BE2C (cell line): ENCODE data around the gene MYO5B.

Source experiments
- DNase-seq: peaks from one replicate; pipeline ENCODE4 v3.0.0-alpha.2; 2020
- H3K27me3 ChIP-seq: fragments of 250-450 bp; sonication (Bioruptor Pico); 2 replicates; pipeline ENCODE4 v1.5.1; 2020; ENCODE audit warnings: mild to moderate bottlenecking
- H3K36me3 ChIP-seq: fragments of 250-450 bp; sonication (Bioruptor Pico); 2 replicates; pipeline ENCODE4 v1.5.1; 2020; ENCODE audit warnings: mild to moderate bottlenecking
- H3K4me1 ChIP-seq: fragments of 250-450 bp; sonication (Bioruptor Pico); 2 replicates; pipeline ENCODE4 v1.5.1; 2020
- H3K4me3 ChIP-seq: 2 replicates; pipeline ENCODE4 v1.5.1; 2011; ENCODE audit warnings: low read depth, low read length
- H3K9me3 ChIP-seq: fragments of 250-450 bp; sonication (Bioruptor Pico); 2 replicates; pipeline ENCODE4 v1.5.1; 2020
- TF ChIP-seq, protein P1 (sequence below): IDR thresholded peaks from 2 replicates; pipeline ENCODE4 v1.5.1; 2012; ENCODE audit warnings: mild to moderate bottlenecking, low read depth, low read length

The MYO5B gene

DNA sequence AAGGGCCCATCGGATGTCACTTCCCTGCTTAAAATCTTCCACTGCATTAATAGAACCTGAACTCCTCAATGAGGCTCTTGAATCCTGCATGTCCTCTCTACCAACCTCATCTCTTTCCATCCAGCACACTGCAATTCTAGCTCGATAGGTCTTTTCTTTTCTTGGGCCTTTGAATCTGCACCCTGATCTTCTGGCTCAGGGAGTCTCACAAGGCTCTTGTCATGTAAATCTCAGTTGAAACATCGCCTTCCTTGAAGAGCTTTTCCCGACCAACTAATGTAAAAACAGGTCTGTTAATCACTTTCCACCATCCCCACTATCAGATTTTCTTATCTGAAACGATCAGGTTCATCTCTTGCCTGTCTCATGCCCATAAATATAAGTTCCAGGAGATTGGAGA lies 120.5 kb downstream of the MYO5B start:
- no peak overlapping the region for H3K4me3 ChIP-seq
- no peaks in the 10 kb centered on the region for H3K9me3 ChIP-seq
- DNase-seq = no peak
- no peaks in the 10 kb centered on the region for H3K36me3 ChIP-seq
- no peaks in the 10 kb centered on the region for H3K4me1 ChIP-seq
- TF ChIP-seq, protein P1, sequence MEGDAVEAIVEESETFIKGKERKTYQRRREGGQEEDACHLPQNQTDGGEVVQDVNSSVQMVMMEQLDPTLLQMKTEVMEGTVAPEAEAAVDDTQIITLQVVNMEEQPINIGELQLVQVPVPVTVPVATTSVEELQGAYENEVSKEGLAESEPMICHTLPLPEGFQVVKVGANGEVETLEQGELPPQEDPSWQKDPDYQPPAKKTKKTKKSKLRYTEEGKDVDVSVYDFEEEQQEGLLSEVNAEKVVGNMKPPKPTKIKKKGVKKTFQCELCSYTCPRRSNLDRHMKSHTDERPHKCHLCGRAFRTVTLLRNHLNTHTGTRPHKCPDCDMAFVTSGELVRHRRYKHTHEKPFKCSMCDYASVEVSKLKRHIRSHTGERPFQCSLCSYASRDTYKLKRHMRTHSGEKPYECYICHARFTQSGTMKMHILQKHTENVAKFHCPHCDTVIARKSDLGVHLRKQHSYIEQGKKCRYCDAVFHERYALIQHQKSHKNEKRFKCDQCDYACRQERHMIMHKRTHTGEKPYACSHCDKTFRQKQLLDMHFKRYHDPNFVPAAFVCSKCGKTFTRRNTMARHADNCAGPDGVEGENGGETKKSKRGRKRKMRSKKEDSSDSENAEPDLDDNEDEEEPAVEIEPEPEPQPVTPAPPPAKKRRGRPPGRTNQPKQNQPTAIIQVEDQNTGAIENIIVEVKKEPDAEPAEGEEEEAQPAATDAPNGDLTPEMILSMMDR = no peak
- H3K27me3 ChIP-seq = no peaks in the 10 kb centered on the region

DNA sequence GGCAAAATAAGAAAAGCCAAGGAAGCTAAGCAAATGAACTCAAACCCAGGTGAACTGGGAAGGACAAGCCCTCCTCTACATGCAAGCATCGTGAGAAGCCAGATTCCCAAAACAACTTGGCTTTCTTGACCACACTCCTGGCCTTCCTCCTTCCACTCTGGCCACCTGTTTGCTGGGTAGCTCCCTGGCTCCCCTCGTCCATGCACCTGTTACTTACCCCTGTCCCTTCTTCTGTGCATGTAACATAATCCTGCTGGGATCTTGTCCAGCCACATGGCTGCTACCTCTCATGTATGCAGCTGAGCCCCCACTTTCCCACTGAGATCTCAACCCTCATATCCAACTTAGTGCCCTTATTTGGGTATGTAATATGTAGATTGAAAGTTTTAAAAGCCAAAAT lies 121.6 kb downstream of the MYO5B start:
- Histone ChIP-seq H3K4me3 (no peak overlapping the region), H3K9me3 (no peaks in the 10 kb centered on the region), H3K36me3 (no peaks in the 10 kb centered on the region), H3K27me3 (no peaks in the 10 kb centered on the region), H3K4me1 (no peaks in the 10 kb centered on the region)
- no peak for DNase-seq
- TF ChIP-seq, protein P1 = no peak

DNA sequence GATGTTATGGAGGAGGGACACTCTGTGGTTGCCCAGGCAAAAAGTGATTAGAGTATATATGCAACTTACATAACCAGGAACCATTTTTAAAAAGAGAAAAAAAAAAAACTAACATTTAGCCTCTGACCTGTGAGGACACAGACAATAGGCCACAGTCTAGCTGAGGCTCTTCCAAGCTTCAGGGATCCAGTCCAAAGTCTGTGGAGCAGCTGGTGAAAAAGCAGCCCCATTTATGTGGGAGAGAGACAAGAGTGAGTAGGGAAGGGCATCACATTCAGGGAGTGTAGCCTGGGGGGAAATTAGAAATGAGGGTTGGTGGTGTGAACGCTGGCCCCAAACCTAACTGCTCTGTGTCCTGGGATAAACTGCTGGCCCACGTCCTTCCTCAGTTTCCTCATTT lies 122.8 kb downstream of the MYO5B start:
- TF ChIP-seq, protein P1 = no peak
- H3K27me3 ChIP-seq = no peaks in the 10 kb centered on the region
- no peak overlapping the region for H3K4me3 ChIP-seq
- H3K4me1 ChIP-seq = no peaks in the 10 kb centered on the region
- H3K9me3 ChIP-seq = no peaks in the 10 kb centered on the region
- DNase-seq = no peak
- no peaks in the 10 kb centered on the region for H3K36me3 ChIP-seq

DNA sequence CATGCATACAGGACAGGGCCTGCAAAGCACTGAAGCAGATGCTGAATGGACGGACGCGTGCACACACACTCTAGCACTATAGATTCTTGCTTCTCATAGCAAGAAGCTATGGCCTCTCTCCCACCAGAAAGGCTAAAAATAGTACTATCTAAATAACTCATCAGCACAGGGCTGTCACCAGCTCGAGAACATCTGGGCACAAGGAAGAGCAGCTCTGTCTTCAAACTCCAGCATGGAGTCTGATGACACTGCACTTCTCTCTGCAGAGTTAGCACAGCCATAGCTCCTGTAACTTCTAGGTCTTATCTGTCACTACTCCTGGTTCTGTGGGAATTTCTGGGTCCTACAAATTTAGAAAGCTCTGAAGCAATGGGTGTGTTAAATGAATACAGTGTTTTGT lies 123.5 kb downstream of the MYO5B start:
- Histone ChIP-seq H3K36me3 (no peaks in the 10 kb centered on the region), H3K9me3 (no peaks in the 10 kb centered on the region), H3K4me1 (no peaks in the 10 kb centered on the region), H3K4me3 (no peak overlapping the region), H3K27me3 (no peaks in the 10 kb centered on the region)
- TF ChIP-seq, protein P1 = no peak
- no peak for DNase-seq

DNA sequence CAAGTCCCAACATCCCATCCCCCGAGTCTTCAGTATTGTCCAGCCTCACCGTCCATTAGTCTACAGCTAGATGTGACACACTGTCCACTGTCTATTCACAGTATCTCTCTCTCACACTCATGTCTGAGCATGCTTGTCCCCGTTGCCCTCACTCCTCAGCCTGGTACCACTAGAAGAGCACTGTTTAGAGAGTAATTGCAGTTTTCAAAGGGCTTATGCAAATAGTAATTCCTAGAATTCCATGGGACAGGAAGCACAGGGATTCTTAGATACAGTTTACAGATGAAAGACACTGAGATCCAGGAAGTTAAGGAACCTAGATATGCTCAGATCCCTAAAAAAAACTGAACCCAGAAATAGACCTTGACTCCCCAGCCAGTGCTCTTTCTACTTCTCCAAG lies 125.5 kb downstream of the MYO5B start:
- H3K9me3 ChIP-seq = no peaks in the 10 kb centered on the region

DNA sequence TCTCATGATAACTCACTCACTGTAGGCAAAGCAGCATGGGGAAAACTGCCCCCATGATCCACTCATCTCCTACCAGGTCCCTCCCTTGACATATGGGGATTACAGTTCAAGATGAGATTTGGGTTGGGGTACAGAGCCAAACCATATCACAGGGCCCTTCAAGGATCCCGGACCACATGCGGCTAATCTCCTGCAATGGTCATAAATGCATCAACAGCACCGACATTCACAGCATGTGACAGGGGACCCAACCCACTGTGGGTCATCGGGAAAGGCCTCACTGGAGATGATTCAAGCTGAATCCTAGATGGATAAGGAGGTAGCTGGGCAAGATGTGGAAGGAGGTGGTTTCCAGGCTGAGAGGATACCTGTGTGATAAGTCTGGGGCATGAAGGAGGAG lies 129.4 kb downstream of the MYO5B start:
- TF ChIP-seq, protein P1 = no peak

More for the DNA sequence above, 125.5 kb downstream of the MYO5B start:
- H3K36me3 ChIP-seq = no peaks in the 10 kb centered on the region
- H3K4me1 ChIP-seq = no peaks in the 10 kb centered on the region
- H3K27me3 ChIP-seq = no peaks in the 10 kb centered on the region
- no peak overlapping the region for H3K4me3 ChIP-seq
- TF ChIP-seq, protein P1 = no peak
- no peak for DNase-seq

More for the DNA sequence above, 129.4 kb downstream of the MYO5B start:
- Histone ChIP-seq H3K4me3 (no peak overlapping the region), H3K27me3 (no peaks in the 10 kb centered on the region), H3K4me1 (no peaks in the 10 kb centered on the region), H3K9me3 (no peaks in the 10 kb centered on the region), H3K36me3 (no peaks in the 10 kb centered on the region)
- DNase-seq = no peak
